Endothelial cell of umbilical vein (primary cell): ENCODE measurements around the gene TMEM108. TPM values are rescaled to one million over a fixed set of nuclear protein-coding genes. Genes with fewer than 3 reads are reported as not detected.

Experiments
- BruUV-seq: library from RNA; stranded (reverse); fragments of 400-500 nt; replicated peaks from 2 replicates; lab custom pipeline; 2021; lab: Mats Ljungman, UMichigan
- CTCF ChIA-PET: fragments of 300-600, 350-600 bp; sonication (Branson Sonifier 250); formaldehyde crosslinking; loops from one replicate; lab custom pipeline; 2021; ENCODE audit warnings: antibody characterized with exemption, inconsistent platforms; lab: Charles Lee
- POLR2A ChIA-PET: fragments of 300-600, 350-600 bp; sonication (Branson Sonifier 250); formaldehyde crosslinking; loops from one replicate; lab custom pipeline; 2021; ENCODE audit warnings: antibody characterized with exemption, inconsistent platforms; lab: Charles Lee
- DNase-seq: peaks from one replicate; pipeline ENCODE4 v3.0.0-alpha.2; 2011; ENCODE audit warnings: low read depth, low spot score
- FAIRE-seq: peaks from 2 replicates; lab custom pipeline; 2011; peaks lifted over from hg19 to GRCh38; lab: Jason Lieb, UNC
- H2AFZ ChIP-seq: 2 replicates; pipeline ENCODE4 v1.6.0; 2012; ENCODE audit warnings: low read depth, low read length, control low read depth, inconsistent platforms
- H3K27ac ChIP-seq: 2 replicates; pipeline ENCODE4 v1.5.1; 2011; ENCODE audit warnings: low read depth, mild to moderate bottlenecking, control low read depth, low read length, moderate library complexity; ENCODE audit not compliant: insufficient read depth
- H3K27me3 ChIP-seq, 2 experiments: 2 replicates each; pipeline versions ENCODE4 v1.6.0 to v1.6.1; 2011; ENCODE audit warnings: low read length in 2 of 2, mixed read lengths in 1 of 2; ENCODE audit not compliant: control insufficient read depth in 2 of 2, insufficient read depth in 2 of 2
- H3K36me3 ChIP-seq, 2 experiments: 2 replicates in 1 of 2; 3 replicates in 1 of 2; pipeline ENCODE4 v1.5.1; 2011; ENCODE audit warnings: low read length in 2 of 2, mild to moderate bottlenecking in 1 of 2, moderate library complexity in 1 of 2; ENCODE audit not compliant: control insufficient read depth in 2 of 2, insufficient read depth in 2 of 2; ENCODE audit errors: extremely low read depth in 1 of 2
- H3K4me1 ChIP-seq: 3 replicates; pipeline ENCODE4 v1.5.1; 2011; ENCODE audit warnings: mild to moderate bottlenecking, low read length; ENCODE audit not compliant: control insufficient read depth, insufficient read depth; ENCODE audit errors: extremely low read depth
- H3K4me2 ChIP-seq: 2 replicates; pipeline ENCODE4 v1.6.1; 2011; ENCODE audit warnings: low read length, control low read depth, mixed read lengths; ENCODE audit not compliant: insufficient read depth
- H3K4me3 ChIP-seq, 3 experiments: fragments of 200-600 bp in 1 of 3; sonication (generic), shearing (Covaris generic) in 1 of 3; replicated peaks in 1 of 3; 2 replicates each; pipeline ENCODE4 v1.5.1; 2011 to 2016; ENCODE audit warnings: control low read depth in 3 of 3, low read length in 3 of 3, mild to moderate bottlenecking in 2 of 3, inconsistent platforms in 1 of 3, low read depth in 1 of 3, moderate library complexity in 1 of 3; ENCODE audit not compliant: insufficient read depth in 1 of 3
- H3K79me2 ChIP-seq: 2 replicates; pipeline ENCODE4 v1.6.0; 2012; ENCODE audit warnings: low read length, inconsistent platforms; ENCODE audit not compliant: control insufficient read depth, insufficient read depth
- H3K9ac ChIP-seq: replicated peaks from 2 replicates; pipeline ENCODE3; 2011; ENCODE audit warnings: low read length, control low read depth; ENCODE audit not compliant: insufficient read depth; ENCODE audit errors: extremely low read depth
- H3K9me1 ChIP-seq: replicated peaks from 3 replicates; pipeline ENCODE4 v1.6.0; 2011; ENCODE audit warnings: mild to moderate bottlenecking, low read length; ENCODE audit not compliant: control insufficient read depth, insufficient read depth; ENCODE audit errors: extremely low read depth
- H3K9me3 ChIP-seq: replicated peaks from 2 replicates; pipeline ENCODE4 v1.5.1; 2012; ENCODE audit warnings: low read length, inconsistent platforms; ENCODE audit not compliant: control insufficient read depth, insufficient read depth
- H4K20me1 ChIP-seq: replicated peaks from 2 replicates; pipeline ENCODE3; 2011; ENCODE audit warnings: mild to moderate bottlenecking, low read length; ENCODE audit not compliant: control insufficient read depth, insufficient read depth; ENCODE audit errors: extremely low read depth
- EZH2 ChIP-seq: IDR thresholded peaks from 2 replicates; pipeline ENCODE4 v1.6.1; 2012; ENCODE audit warnings: borderline replicate concordance, low read depth, mild to moderate bottlenecking, moderate library complexity, low read length, inconsistent platforms; ENCODE audit not compliant: severe bottlenecking
- FOS ChIP-seq: IDR thresholded peaks from 2 replicates; pipeline ENCODE4 v1.6.1; 2011; ENCODE audit warnings: mild to moderate bottlenecking, low read length, moderate library complexity, borderline replicate concordance; ENCODE audit not compliant: insufficient read depth
- GATA2 ChIP-seq: IDR thresholded peaks from 2 replicates; pipeline ENCODE4 v1.7.0; 2011; ENCODE audit warnings: low read depth, mild to moderate bottlenecking, moderate library complexity, mixed read lengths, low read length; ENCODE audit not compliant: insufficient read length, insufficient read depth
- JUN ChIP-seq: IDR thresholded peaks from 2 replicates; pipeline ENCODE4 v1.6.1; 2011; ENCODE audit warnings: borderline replicate concordance, low read depth; ENCODE audit not compliant: insufficient read length, insufficient read depth
- MYC ChIP-seq: IDR thresholded peaks from one replicate; pipeline ENCODE4 v1.6.1; 2011; ENCODE audit warnings: mild to moderate bottlenecking, low read depth, low read length
- POLR2A ChIP-seq: IDR thresholded peaks from 2 replicates; pipeline ENCODE4 v1.6.1; 2012; ENCODE audit warnings: low read depth, mild to moderate bottlenecking, control low read depth, low read length
- POLR2AphosphoS5 ChIP-seq: IDR thresholded peaks from 2 replicates; pipeline ENCODE4 v1.6.1; 2012; ENCODE audit warnings: low read depth, mild to moderate bottlenecking, control low read depth, low read length, moderate library complexity; ENCODE audit not compliant: insufficient read depth
- dilution Hi-C: fragments of 300-500 bp; cut with MboI; formaldehyde crosslinking; loops from one replicate; pipeline ENCODE4 v1.15.0; 2019; ENCODE audit warnings: low sequenced_read_pairs; ENCODE audit not compliant: extremely low pct_ligation_motif_present
- intact Hi-C: fragments of 100-400 bp; cut with micrococcal nuclease; formaldehyde crosslinking; loops from one replicate; pipeline ENCODE4 v1.10.0; 2022
- polyA plus RNA-seq, 4 experiments: library from polyadenylated mRNA; depleted of rRNA in 3 of 4; stranded (reverse) in 3 of 4; unstranded in 1 of 4; fragments of >200 nt; gene quantifications; 2 replicates each; pipeline versions ENCODE4 v1.2.1 to v1.2.3, GENCODE V29; 2011 to 2012; ENCODE audit warnings: missing spikeins in 1 of 4
- total RNA-seq: library from RNA; stranded (reverse); gene quantifications from 2 replicates; pipeline ENCODE4 v1.2.3, GENCODE V29; 2021
- TF ChIP-seq, protein P1 (sequence below): IDR thresholded peaks from 2 replicates; pipeline ENCODE4 v1.6.1; 2011; ENCODE audit not compliant: insufficient read depth, insufficient read length
- TF ChIP-seq, protein P2 (sequence below), 2 donors: IDR thresholded peaks; 1 replicate in 1 of 2; 2 replicates in 1 of 2; pipeline ENCODE4 v1.5.1; 2011; ENCODE audit warnings: low read length in 2 of 2, mild to moderate bottlenecking in 2 of 2, moderate library complexity in 2 of 2, control low read depth in 1 of 2, inconsistent platforms in 1 of 2, low read depth in 1 of 2; ENCODE audit not compliant: insufficient read depth in 1 of 2; ENCODE audit errors: extremely low read depth in 1 of 2

Gene TMEM108
- total and polyA plus RNA-seq, 2 donors (not counting 3 experiments of a cell fraction or from before 2014, with no cell fraction given), result 0.40 to 1.1 TPM

DNA sequence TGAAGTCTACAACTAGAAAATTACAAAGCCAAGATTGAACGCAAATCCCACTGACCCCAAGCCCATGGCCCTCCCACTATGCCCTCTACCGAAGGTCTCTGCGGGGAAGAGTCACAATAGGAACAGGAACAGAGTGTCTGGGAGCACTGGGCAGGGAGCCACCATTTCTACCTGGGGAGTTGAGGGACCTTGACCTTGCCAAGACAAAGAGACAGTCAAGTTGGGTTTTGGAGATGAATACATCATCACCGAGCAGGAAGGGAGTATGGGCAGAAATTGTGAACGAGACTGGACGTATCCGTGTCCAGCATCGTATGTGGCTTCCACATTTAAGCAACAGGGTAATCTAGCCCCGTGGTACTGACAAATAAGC, 330.9 kb downstream of the TMEM108 start:
- Histone ChIP-seq H3K27ac (no peak overlapping the region), H3K4me1 (no peaks in the 10 kb centered on the region), H3K4me3 (no peak overlapping the region), H3K79me2 (no peaks in the 10 kb centered on the region), H4K20me1 (no peaks in the 10 kb centered on the region), H2AFZ (no peak overlapping the region), H3K9me1 (no peaks in the 10 kb centered on the region), H3K9me3 (no peaks in the 10 kb centered on the region), H3K36me3 (no peaks in the 10 kb centered on the region), H3K27me3 (peaks cover 0 to 9% of the 10 kb centered on the region in 2 experiments), H3K9ac (no peak overlapping the region), H3K4me2 (no peak overlapping the region)
- FAIRE-seq (no peak), DNase-seq (no peak)
- CTCF ChIA-PET, result interaction anchor here (5.6 kb wide), 1 partner anchor 328 kb away, joined by 29 read pairs; no protein-coding TSS in a partner anchor
- intact Hi-C loops (no loop called here), dilution Hi-C loops (no loop called here)
- POLR2A ChIA-PET, result no interaction called here
- no TSS peak for BruUV-seq
- TF ChIP-seq, protein P1, sequence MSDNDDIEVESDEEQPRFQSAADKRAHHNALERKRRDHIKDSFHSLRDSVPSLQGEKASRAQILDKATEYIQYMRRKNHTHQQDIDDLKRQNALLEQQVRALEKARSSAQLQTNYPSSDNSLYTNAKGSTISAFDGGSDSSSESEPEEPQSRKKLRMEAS, result no peak
- TF ChIP-seq POLR2A (no peak), FOS (no peak), MYC (no peak), POLR2AphosphoS5 (no peak), GATA2 (no peak), JUN (no peak), EZH2 (no peak)
- TF ChIP-seq, protein P2, sequence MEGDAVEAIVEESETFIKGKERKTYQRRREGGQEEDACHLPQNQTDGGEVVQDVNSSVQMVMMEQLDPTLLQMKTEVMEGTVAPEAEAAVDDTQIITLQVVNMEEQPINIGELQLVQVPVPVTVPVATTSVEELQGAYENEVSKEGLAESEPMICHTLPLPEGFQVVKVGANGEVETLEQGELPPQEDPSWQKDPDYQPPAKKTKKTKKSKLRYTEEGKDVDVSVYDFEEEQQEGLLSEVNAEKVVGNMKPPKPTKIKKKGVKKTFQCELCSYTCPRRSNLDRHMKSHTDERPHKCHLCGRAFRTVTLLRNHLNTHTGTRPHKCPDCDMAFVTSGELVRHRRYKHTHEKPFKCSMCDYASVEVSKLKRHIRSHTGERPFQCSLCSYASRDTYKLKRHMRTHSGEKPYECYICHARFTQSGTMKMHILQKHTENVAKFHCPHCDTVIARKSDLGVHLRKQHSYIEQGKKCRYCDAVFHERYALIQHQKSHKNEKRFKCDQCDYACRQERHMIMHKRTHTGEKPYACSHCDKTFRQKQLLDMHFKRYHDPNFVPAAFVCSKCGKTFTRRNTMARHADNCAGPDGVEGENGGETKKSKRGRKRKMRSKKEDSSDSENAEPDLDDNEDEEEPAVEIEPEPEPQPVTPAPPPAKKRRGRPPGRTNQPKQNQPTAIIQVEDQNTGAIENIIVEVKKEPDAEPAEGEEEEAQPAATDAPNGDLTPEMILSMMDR (IDR thresholded peaks at IDR 0.05; ENCODE audit: extremely low read depth in 1 of 2, insufficient read depth in 1 of 2, low read depth in 1 of 2, low read length in 2 of 2), result no peak
